SU-DHL-6 (cell line): ENCODE results near the gene AGBL4.

Experiments
- H2AFZ ChIP-seq: fragments of 200-600 bp; sonication (generic); 2 replicates; pipeline ENCODE4 v1.6.1; 2014; ENCODE audit warnings: low read depth, mild to moderate bottlenecking, moderate library complexity, mixed read lengths, antibody characterized with exemption, low read length; ENCODE audit not compliant: severe bottlenecking
- H3F3A ChIP-seq: fragments of 200-600 bp; shearing (Covaris generic); 2 replicates; pipeline ENCODE4 v1.6.0; 2016; ENCODE audit warnings: antibody characterized with exemption, mild to moderate bottlenecking; ENCODE audit not compliant: insufficient read depth
- H3K27ac ChIP-seq: fragments of 200-600 bp; sonication (generic); 2 replicates; pipeline ENCODE4 v1.5.1; 2016; ENCODE audit warnings: low read depth, mild to moderate bottlenecking, low read length, moderate library complexity, mixed read lengths
- H3K27me3 ChIP-seq: fragments of 200-600 bp; sonication (generic), shearing (Covaris generic); 2 replicates; pipeline ENCODE4 v1.6.0; 2014; ENCODE audit warnings: mild to moderate bottlenecking, low read length
- H3K36me3 ChIP-seq: fragments of 200-600 bp; sonication (generic); 2 replicates; pipeline ENCODE4 v1.6.1; 2014; ENCODE audit warnings: mild to moderate bottlenecking, low read length, mixed read lengths
- H3K4me2 ChIP-seq: fragments of 300-600, 200-600 bp; shearing (Covaris generic), sonication (generic); 2 replicates; pipeline ENCODE4 v1.6.0; 2014; ENCODE audit warnings: low read length, low read depth, mild to moderate bottlenecking; ENCODE audit not compliant: poor library complexity, severe bottlenecking
- H3K4me3 ChIP-seq: fragments of 200-600 bp; sonication (generic); 2 replicates; pipeline ENCODE4 v1.5.1; 2014; ENCODE audit warnings: antibody characterized with exemption, low read length, mild to moderate bottlenecking, mixed read lengths; ENCODE audit not compliant: insufficient read depth, poor library complexity, severe bottlenecking
- H3K79me2 ChIP-seq: fragments of 200-600 bp; sonication (generic); 2 replicates; pipeline ENCODE4 v1.6.1; 2014; ENCODE audit warnings: mild to moderate bottlenecking, low read length, moderate library complexity; ENCODE audit not compliant: insufficient read depth
- H3K9ac ChIP-seq: fragments of 200-600 bp; sonication (generic); 2 replicates; pipeline ENCODE4 v1.7.0; 2014; ENCODE audit warnings: mild to moderate bottlenecking, low read length
- H3K9me2 ChIP-seq: fragments of 200-600 bp; sonication (generic); replicated peaks from 2 replicates; pipeline ENCODE4 v1.6.1; 2014; ENCODE audit warnings: low read length; ENCODE audit not compliant: insufficient read depth
- H3K9me3 ChIP-seq: fragments of 200-600 bp; sonication (generic); 2 replicates; pipeline ENCODE4 v1.6.1; 2014; ENCODE audit warnings: low read length, mixed read lengths; ENCODE audit not compliant: insufficient read depth
- H4K20me1 ChIP-seq: fragments of 200-600 bp; sonication (generic); 2 replicates; pipeline ENCODE4 v1.6.1; 2014; ENCODE audit warnings: low read depth, mild to moderate bottlenecking, antibody characterized with exemption, low read length, moderate library complexity, mixed read lengths
- CTCF ChIP-seq: fragments of 200-600 bp; sonication (generic); IDR thresholded peaks from one replicate; pipeline ENCODE4 v1.5.1; 2017; ENCODE audit warnings: antibody characterized with exemption, mild to moderate bottlenecking, low read length, moderate library complexity; ENCODE audit not compliant: insufficient read depth, poor library complexity, severe bottlenecking
- EZH2phosphoT487 ChIP-seq: fragments of 200-600 bp; sonication (generic), shearing (Covaris generic); conservative IDR thresholded peaks from 2 replicates; pipeline ENCODE4 v1.6.1; 2018; ENCODE audit warnings: mild to moderate bottlenecking, antibody characterized with exemption, low read length, moderate library complexity, mixed read lengths

Gene AGBL4

GRCh38 chr1:48757363-48757762 is 1266.4 kb downstream of the AGBL4 start:
- no peaks in the 10 kb centered on the region for H3K36me3 ChIP-seq

GRCh38 chr1:48756683-48757316 is 1267.0 kb downstream of the AGBL4 start:
- no peak overlapping the region for H3K9ac ChIP-seq
- H3K27ac ChIP-seq = no peak overlapping the region
- H3K4me2 ChIP-seq = no peak overlapping the region
- H4K20me1 ChIP-seq = no peaks in the 10 kb centered on the region
- no peak overlapping the region for H3K4me3 ChIP-seq
- H2AFZ ChIP-seq = no peak overlapping the region
- no peaks in the 10 kb centered on the region for H3K36me3 ChIP-seq
- no peaks in the 10 kb centered on the region for H3K9me3 ChIP-seq
- no peaks in the 10 kb centered on the region for H3F3A ChIP-seq
- H3K27me3 ChIP-seq = no peaks in the 10 kb centered on the region
- no peaks in the 10 kb centered on the region for H3K9me2 ChIP-seq
- H3K79me2 ChIP-seq = no peaks in the 10 kb centered on the region
- no peak for TF ChIP-seq CTCF
- no peak for TF ChIP-seq EZH2phosphoT487

More at GRCh38 chr1:48757363-48757762, 1266.4 kb downstream of the AGBL4 start:
- Histone ChIP-seq H3K79me2 (no peaks in the 10 kb centered on the region), H4K20me1 (no peaks in the 10 kb centered on the region), H3K4me2 (no peak overlapping the region), H3K9ac (no peak overlapping the region), H3K9me2 (no peaks in the 10 kb centered on the region), H3K27me3 (no peaks in the 10 kb centered on the region), H3K27ac (no peak overlapping the region), H2AFZ (no peak overlapping the region), H3K4me3 (no peak overlapping the region), H3F3A (no peaks in the 10 kb centered on the region), H3K9me3 (no peaks in the 10 kb centered on the region)
- no peak for TF ChIP-seq CTCF
- TF ChIP-seq EZH2phosphoT487 = no peak

- no peaks in the 10 kb centered on the region for H4K20me1 ChIP-seq
- no peak overlapping the region for H3K9ac ChIP-seq
- H3K36me3 ChIP-seq = no peaks in the 10 kb centered on the region
- TF ChIP-seq EZH2phosphoT487 (no peak), CTCF (no peak)
- no peaks in the 10 kb centered on the region for H3K9me3 ChIP-seq
- H3K4me3 ChIP-seq = no peak overlapping the region
- H3K9me2 ChIP-seq = no peaks in the 10 kb centered on the region
- H3K4me2 ChIP-seq = no peak overlapping the region
- H3K27me3 ChIP-seq = no peaks in the 10 kb centered on the region
- H3F3A ChIP-seq = no peaks in the 10 kb centered on the region
- H3K27ac ChIP-seq = no peak overlapping the region
- no peaks in the 10 kb centered on the region for H3K79me2 ChIP-seq
- H2AFZ ChIP-seq = no peak overlapping the region
These were observed 1270.5 kb downstream of the AGBL4 start for GRCh38 chr1:48753293-48753692.
